GM12872 (cell line): ENCODE data around the gene TGM3.

ENCODE experiments used
- TF ChIP-seq, protein P1 (sequence below): IDR thresholded peaks from 3 replicates; pipeline ENCODE4 v1.5.1; 2011; ENCODE audit warnings: low read depth, mild to moderate bottlenecking, low read length, moderate library complexity; ENCODE audit not compliant: insufficient read depth

The TGM3 gene

DNA sequence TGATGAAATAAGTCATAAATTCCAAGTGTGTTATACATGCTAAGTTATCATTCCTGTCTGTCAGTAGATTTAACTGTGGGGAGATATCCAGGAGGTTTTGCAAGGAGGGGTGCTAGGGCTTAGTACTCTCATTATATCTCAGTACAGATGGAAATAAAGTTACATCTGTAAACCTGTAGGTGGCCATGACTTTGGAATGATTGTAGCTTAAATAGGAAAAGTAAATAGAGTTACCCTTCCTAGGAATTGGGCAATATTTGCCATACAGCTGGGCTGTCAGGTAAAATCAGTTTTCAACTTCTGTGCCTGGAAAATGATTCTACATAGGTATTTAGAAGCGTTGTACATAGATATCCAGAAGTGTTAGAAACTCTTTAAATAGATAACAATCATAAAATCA lies 19.8 kb upstream of the TGM3 start:
- TF ChIP-seq, protein P1, sequence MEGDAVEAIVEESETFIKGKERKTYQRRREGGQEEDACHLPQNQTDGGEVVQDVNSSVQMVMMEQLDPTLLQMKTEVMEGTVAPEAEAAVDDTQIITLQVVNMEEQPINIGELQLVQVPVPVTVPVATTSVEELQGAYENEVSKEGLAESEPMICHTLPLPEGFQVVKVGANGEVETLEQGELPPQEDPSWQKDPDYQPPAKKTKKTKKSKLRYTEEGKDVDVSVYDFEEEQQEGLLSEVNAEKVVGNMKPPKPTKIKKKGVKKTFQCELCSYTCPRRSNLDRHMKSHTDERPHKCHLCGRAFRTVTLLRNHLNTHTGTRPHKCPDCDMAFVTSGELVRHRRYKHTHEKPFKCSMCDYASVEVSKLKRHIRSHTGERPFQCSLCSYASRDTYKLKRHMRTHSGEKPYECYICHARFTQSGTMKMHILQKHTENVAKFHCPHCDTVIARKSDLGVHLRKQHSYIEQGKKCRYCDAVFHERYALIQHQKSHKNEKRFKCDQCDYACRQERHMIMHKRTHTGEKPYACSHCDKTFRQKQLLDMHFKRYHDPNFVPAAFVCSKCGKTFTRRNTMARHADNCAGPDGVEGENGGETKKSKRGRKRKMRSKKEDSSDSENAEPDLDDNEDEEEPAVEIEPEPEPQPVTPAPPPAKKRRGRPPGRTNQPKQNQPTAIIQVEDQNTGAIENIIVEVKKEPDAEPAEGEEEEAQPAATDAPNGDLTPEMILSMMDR = no peak

DNA sequence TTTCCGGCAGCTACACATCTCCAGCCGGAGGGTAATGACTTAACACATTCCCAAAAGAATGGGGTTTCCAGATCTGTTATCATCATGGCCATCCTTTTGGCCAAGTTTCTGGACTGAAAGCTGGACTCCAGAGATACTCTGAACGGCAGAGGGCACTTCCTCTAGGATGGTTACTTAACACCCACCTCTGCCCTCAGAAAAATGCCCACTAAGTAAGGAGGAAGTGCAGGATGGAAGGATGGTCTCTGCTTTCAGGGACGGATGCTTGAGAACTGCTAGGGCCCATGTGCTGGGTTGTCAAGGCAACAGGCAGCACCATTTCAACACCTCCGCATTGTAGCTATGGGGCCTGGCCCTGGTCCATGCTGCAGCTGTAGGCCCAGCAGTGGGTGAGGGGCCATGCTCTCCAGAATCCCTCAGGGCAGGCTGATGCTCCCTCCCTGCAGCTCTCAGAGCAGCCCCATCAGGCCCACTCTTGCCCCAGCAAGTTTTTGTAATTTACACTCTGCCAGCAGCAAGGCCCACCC lies 16.5 kb upstream of the TGM3 start:
- TF ChIP-seq, protein P1 = no peak

DNA sequence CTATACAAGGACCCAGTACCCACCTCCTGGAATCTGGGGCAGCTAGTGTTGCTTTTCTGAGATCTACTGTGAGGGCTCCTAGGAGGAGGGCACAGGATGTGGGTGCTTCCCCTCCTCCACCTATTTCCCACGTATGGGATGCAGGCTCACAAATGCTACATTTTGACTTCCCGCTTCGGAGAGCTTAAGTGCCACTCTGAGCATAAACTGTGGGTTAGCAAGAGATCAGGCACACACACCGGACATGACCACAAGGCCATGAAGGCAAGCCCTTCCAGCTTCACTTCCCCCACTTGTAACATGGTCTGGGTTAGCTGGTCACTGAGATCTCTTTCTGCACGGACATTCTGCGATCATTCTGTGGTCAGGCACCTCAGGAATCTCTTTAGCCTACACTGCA lies 15.7 kb upstream of the TGM3 start:
- TF ChIP-seq, protein P1 = no peak

DNA sequence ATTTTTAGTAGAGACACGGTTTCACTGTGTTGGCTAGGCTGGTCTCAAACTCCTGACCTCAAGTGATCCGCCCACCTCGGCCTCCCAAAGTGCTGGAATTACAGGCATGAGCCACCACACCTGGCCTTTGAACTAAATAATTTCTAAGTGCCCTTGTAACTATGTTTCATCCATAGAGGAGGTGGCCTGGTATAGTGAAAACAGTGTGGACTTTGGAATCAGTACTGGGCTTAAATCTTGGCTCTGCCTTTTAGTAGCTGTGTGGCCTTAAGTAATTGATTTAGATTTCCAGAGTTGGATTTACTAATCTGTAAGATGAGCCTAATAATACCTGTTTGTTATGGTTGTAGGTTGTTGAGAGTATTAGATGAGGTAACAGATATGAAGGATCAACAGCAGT lies 14.2 kb upstream of the TGM3 start:
- TF ChIP-seq, protein P1 = no peak

DNA sequence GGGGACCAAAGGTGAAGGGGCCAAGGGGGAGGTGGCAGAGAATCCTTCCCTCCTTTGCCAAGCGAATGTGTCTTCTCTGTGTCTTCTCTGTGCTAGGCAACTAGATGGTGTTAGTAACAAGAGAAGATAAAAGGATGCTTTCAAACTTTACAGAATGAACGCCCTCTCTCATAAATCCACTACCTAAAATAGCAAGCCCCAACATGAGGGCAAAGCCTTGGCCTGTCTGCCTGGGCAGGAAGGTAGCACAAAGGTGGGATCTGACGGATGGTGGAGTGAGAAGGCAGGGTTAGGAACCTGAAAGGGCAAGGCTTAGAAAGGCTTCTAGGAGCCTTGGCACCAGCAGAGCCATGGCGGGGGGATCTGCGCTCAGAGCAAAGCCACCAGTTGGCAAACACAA lies 13.6 kb upstream of the TGM3 start:
- TF ChIP-seq, protein P1 = no peak

DNA sequence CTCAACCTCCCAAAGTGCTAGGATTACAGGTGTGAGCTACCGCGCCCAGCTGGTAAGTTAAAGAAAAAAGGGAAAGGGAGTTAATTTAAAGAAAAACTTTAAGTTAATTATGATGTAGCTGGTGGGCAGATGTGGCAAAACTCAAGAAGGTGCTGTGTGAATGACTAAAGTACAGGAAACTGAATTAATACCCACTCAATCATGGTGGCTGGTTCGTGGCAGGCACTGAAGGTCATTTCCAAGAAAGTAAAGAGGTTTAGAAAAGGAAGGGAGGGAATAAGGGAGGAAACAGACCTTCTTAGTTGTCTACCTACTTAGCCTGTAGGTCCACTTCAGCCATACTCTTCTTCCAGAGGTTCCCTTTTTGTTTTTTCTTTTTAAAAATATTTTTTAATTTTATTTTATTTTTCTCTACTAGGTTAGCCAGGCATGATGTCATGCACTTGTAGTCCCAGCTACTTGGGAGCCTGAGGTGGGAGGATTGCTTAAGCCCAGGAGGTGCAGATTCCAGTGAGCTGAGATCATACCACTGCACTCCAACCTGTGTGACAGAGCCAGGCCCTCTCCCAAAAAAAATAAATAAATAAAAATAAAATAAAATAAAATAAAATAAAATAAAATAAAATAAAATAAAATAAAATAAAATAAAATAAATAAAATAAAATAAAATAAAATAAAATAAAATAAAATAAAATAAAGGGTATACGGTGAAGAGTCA lies 11.9 kb upstream of the TGM3 start:
- TF ChIP-seq, protein P1 = no peak

DNA sequence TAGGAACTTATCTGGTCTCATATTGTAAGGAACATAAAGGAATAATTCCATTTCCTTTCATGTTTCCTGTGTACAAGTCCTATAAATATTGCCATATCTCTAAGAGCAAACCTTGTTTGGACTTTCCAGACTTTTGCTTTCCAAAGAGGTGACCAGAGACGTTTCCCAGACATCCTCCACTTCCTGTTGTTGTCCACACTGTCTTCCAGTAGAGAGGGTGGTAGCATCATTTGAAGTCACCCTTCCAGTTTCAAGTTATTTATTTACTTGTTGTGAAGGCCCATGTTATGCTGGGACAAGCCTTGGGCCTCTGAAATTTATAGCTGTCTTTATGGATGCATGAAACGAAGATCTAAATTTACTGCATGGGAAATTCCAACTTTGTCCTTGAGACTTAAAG lies 10.6 kb upstream of the TGM3 start:
- TF ChIP-seq, protein P1 = no peak
